Panc1 (cell line): ENCODE measurements around the gene VPS52. TPM values are rescaled to one million over a fixed set of nuclear protein-coding genes. Genes with fewer than 3 reads are reported as not detected.
A peak's percentile ranks its signal among the peaks of the same experiment; 100 is the strongest.

Experiments
- ATAC-seq: fragments of 200-7000 bp; cut with Tn5 transposase; 2 replicates; pipeline ENCODE4 v1.9.1; 2020; ENCODE audit warnings: mild to moderate bottlenecking, moderate library complexity
- BruUV-seq: library from RNA; stranded (reverse); fragments of 400-500 nt; replicated peaks from 2 replicates; lab custom pipeline; 2021; lab: Mats Ljungman, UMichigan
- CTCF ChIA-PET: fragments of 300-600 bp; sonication (Branson Sonifier 250); formaldehyde crosslinking; loops from one replicate; lab custom pipeline; 2022; ENCODE audit warnings: antibody characterized with exemption; lab: Charles Lee
- POLR2A ChIA-PET: fragments of 300-600 bp; sonication (Branson Sonifier 250); formaldehyde crosslinking; loops from one replicate; lab custom pipeline; 2022; ENCODE audit warnings: antibody characterized with exemption; lab: Charles Lee
- DNase-seq: peaks from one replicate; pipeline ENCODE4 v3.0.0-alpha.2; 2010; ENCODE audit warnings: low read depth, low spot score
- H3K27ac ChIP-seq: 2 replicates; pipeline ENCODE4 v1.5.1; 2011; ENCODE audit warnings: mild to moderate bottlenecking, low read length, inconsistent platforms
- H3K27me3 ChIP-seq: fragments of 200-500 bp; sonication (Bioruptor generic); 2 replicates; pipeline ENCODE4 v1.6.0; 2014; ENCODE audit warnings: low read length, inconsistent platforms; ENCODE audit not compliant: control insufficient read depth, insufficient read depth
- H3K36me3 ChIP-seq: fragments of 200-500 bp; sonication (Bioruptor generic); 2 replicates; pipeline ENCODE4 v1.5.1; 2014; ENCODE audit warnings: inconsistent platforms, mild to moderate bottlenecking, low read length, moderate library complexity; ENCODE audit not compliant: control insufficient read depth, insufficient read depth
- H3K4me1 ChIP-seq: 2 replicates; pipeline ENCODE4 v1.5.1; 2011; ENCODE audit warnings: inconsistent platforms, mild to moderate bottlenecking, low read length, moderate library complexity; ENCODE audit not compliant: control insufficient read depth, insufficient read depth
- H3K4me3 ChIP-seq, 2 experiments: 2 replicates each; pipeline ENCODE4 v1.5.1; 2011 to 2012; ENCODE audit warnings: low read depth in 2 of 2, low read length in 2 of 2, mild to moderate bottlenecking in 2 of 2, inconsistent platforms in 1 of 2, moderate library complexity in 1 of 2
- H3K9me3 ChIP-seq: fragments of 200-500 bp; sonication (Bioruptor generic); 2 replicates; pipeline ENCODE4 v1.5.1; 2014; ENCODE audit warnings: low read depth, mild to moderate bottlenecking, inconsistent platforms, low read length, moderate library complexity; ENCODE audit not compliant: control insufficient read depth, insufficient read depth
- CTCF ChIP-seq: fragments of 450-650 bp; IDR thresholded peaks from 2 replicates; pipeline ENCODE4 v1.5.1; 2017; ENCODE audit warnings: mild to moderate bottlenecking
- POLR2AphosphoS5 ChIP-seq: IDR thresholded peaks from 2 replicates; pipeline ENCODE4 v1.6.1; 2012; ENCODE audit warnings: mild to moderate bottlenecking, low read depth, low read length, moderate library complexity
- SIN3A ChIP-seq: IDR thresholded peaks from 2 replicates; pipeline ENCODE4 v1.6.1; 2012; ENCODE audit warnings: low read depth, mild to moderate bottlenecking, low read length, moderate library complexity, borderline replicate concordance; ENCODE audit not compliant: insufficient read depth
- TCF7L2 ChIP-seq: IDR thresholded peaks from 2 replicates; pipeline ENCODE4 v1.6.1; 2011; ENCODE audit warnings: mild to moderate bottlenecking, low read depth, low read length, inconsistent platforms
- in situ Hi-C: cut with HindIII; loops from 2 replicates; pipeline ENCODE4 v1.10.0; 2016; ENCODE audit warnings: low sequenced_read_pairs, low pct_unique_long_range_greater_than_20kb
- intact Hi-C: fragments of 100-400 bp; cut with micrococcal nuclease; formaldehyde crosslinking; loops from one replicate; pipeline ENCODE4 v1.10.0; 2022; ENCODE audit not compliant: unreplicated experiment
- total RNA-seq: library from RNA; stranded (reverse); gene quantifications from one replicate; pipeline ENCODE4 v1.2.1, GENCODE V29; 2021; ENCODE audit not compliant: unreplicated experiment

The VPS52 gene
- total RNA-seq, 1 experiment from 2014 or later, result 77.7 TPM

GRCh38 chr6:33277663-33278391, 6.2 kb upstream of the VPS52 start:
- Histone ChIP-seq H3K27ac (peak overlapping the region; percentile 84), H3K27me3 (no peaks in the 10 kb centered on the region), H3K4me3 (peak overlapping the region; percentile 97), H3K9me3 (no peaks in the 10 kb centered on the region), H3K4me1 (peaks cover 53% of the 10 kb centered on the region), H3K36me3 (peaks cover 15% of the 10 kb centered on the region)
- no TSS peak for BruUV-seq
- CTCF ChIA-PET, result interaction anchor here (0.6 to 2.0 kb wide), 5 partner anchors 11 to 134 kb away, joined by 3 to 9 read pairs (median 5); partner anchors contain the start of genes PFDN6, RGL2 and WDR46
- POLR2A ChIA-PET, result interaction anchor here (1.6 to 2.4 kb wide), 2 partner anchors 11 to 18 kb away, joined by 4 to 11 read pairs; partner anchors contain the start of genes PFDN6 and WDR46
- intact Hi-C loops (no loop called here), in situ Hi-C loops (no loop called here)
- TF ChIP-seq SIN3A, result no peak
- TF ChIP-seq POLR2AphosphoS5, result 0 out of 2 replicates have a peak, but pooled peaks have one; percentile 3
- ATAC-seq (peak; percentile 4), DNase-seq (no peak)

- in situ Hi-C loops, result no loop called here
- CTCF ChIA-PET, result interaction anchor here (0.6 to 2.0 kb wide), 5 partner anchors 12 to 69 kb away, joined by 4 to 9 read pairs (median 5); partner anchors contain the start of genes PFDN6, RGL2 and WDR46
Measured at GRCh38 chr6:33276864-33277662, 5.4 kb upstream of the VPS52 start, which contains the start of gene B3GALT4. Gene B3GALT4 (plus strand): TSS chr6:33277123. CDS start chr6:33277420, 297 bp downstream.

More at GRCh38 chr6:33276864-33277662, 5.4 kb upstream of the VPS52 start, which contains the start of gene B3GALT4:
- H3K27ac ChIP-seq, result peak within 1 kb of the TSS; percentile 100
- peak within 1 kb of the TSS; percentile 97 for H3K4me3 ChIP-seq
- intact Hi-C loops, result no loop called here
- POLR2A ChIA-PET, result interaction anchor here (0.5 to 2.4 kb wide), 6 partner anchors 12 to 151 kb away, joined by 4 to 11 read pairs (median 6); partner anchors contain the start of genes PFDN6 and WDR46
- DNase-seq (no peak), ATAC-seq (peak; percentile 76)
- H3K36me3 ChIP-seq, result peaks cover 23% of the 10 kb centered on the region
- no peaks in the 10 kb centered on the region for H3K27me3 ChIP-seq
- H3K4me1 ChIP-seq, result peaks cover 53% of the 10 kb centered on the region
- TF ChIP-seq TCF7L2 (0 out of 2 replicates have a peak, but pooled peaks have one; percentile 21), POLR2AphosphoS5 (peak; percentile 98), SIN3A (peak; percentile 83; the same call in 1 of the 2 replicates), CTCF (no peak; the same call in 1 of the 2 replicates)
- no peaks in the 10 kb centered on the region for H3K9me3 ChIP-seq
- no TSS peak for BruUV-seq
